ENCODE measurements around the gene AKIRIN2. TPM values are rescaled to one million over a fixed set of nuclear protein-coding genes. Genes with fewer than 3 reads are reported as not detected.
A peak's percentile ranks its signal among the peaks of the same experiment; 100 is the strongest.

The AKIRIN2 gene
- total and polyA plus RNA-seq, 9 of the 15 experiments (the other 6 are each of a cell fraction or from before 2014, with no cell fraction given), result 5.8 to 63.9 (median 28.1) TPM

DNA sequence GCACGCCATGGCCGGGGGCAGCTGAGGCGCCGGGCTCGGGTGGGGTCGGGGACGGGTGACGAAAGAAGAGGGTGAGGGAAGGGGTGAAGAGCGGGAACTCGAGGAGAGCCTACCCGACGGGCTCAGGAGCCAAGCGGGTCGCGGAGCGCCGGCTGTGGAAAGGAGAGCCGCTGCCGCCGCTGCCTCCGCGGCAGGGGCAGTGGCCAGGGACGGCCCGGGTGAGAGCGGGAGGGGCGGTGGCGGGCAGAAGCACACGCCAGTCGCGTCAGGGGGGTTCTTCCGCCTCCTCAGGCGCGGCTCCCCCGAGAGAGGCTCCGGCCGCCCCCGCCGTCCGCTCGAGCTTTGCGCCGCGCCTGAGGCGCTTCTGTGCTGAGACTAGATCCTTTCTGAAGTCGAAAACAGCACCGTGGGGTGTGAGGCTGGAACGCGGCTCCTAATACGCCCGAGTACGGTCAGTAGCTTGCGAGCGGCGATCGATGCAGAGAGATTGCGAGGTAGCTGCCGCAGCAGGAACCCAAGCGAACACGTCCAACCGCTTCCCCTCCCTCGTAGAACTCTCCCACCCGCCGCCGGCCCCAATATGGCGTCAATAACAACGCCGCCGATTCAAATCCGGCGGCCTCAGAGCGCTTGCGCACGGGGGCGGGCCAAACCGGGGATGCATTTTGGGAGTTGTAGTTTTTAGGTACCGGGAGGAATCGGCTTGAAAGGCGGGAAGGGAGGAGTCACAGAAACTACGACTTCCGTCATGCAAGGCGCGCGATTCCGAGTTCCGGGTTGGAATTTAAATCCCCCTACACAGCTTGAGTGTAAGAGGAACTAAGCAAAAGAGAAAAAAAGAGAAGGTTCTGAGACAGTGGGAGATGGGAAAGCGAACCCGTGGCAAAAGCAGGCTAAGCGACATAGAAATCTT lies at the start of gene AKIRIN2 (continued):
- peak; percentile 70 for TF ChIP-seq POU5F1 (IDR thresholded peaks at IDR 0.05; ENCODE audit: borderline replicate concordance, low read depth, low read length, partially characterized antibody)
- TF ChIP-seq MTF1 (CRISPR knock-in tag; IDR thresholded peaks at IDR 0.05; ENCODE audit: borderline replicate concordance), result no peak
- TF ChIP-seq FOS (IDR thresholded peaks at IDR 0.05; ENCODE audit: extremely low read depth, insufficient read length), result no peak
- peak; percentile 86 to 98; a peak in 3 of 4 replicates for TF ChIP-seq SIN3A (IDR thresholded peaks at IDR 0.05; ENCODE audit: borderline replicate concordance in 2 of 2, control insufficient read depth in 1 of 2, low read depth in 2 of 2, low read length in 2 of 2)
- TF ChIP-seq ARID1B (IDR thresholded peaks at IDR 0.05), result 0 out of 2 replicates have a peak, but pooled peaks have one; percentile 3
- TF ChIP-seq, protein P1, sequence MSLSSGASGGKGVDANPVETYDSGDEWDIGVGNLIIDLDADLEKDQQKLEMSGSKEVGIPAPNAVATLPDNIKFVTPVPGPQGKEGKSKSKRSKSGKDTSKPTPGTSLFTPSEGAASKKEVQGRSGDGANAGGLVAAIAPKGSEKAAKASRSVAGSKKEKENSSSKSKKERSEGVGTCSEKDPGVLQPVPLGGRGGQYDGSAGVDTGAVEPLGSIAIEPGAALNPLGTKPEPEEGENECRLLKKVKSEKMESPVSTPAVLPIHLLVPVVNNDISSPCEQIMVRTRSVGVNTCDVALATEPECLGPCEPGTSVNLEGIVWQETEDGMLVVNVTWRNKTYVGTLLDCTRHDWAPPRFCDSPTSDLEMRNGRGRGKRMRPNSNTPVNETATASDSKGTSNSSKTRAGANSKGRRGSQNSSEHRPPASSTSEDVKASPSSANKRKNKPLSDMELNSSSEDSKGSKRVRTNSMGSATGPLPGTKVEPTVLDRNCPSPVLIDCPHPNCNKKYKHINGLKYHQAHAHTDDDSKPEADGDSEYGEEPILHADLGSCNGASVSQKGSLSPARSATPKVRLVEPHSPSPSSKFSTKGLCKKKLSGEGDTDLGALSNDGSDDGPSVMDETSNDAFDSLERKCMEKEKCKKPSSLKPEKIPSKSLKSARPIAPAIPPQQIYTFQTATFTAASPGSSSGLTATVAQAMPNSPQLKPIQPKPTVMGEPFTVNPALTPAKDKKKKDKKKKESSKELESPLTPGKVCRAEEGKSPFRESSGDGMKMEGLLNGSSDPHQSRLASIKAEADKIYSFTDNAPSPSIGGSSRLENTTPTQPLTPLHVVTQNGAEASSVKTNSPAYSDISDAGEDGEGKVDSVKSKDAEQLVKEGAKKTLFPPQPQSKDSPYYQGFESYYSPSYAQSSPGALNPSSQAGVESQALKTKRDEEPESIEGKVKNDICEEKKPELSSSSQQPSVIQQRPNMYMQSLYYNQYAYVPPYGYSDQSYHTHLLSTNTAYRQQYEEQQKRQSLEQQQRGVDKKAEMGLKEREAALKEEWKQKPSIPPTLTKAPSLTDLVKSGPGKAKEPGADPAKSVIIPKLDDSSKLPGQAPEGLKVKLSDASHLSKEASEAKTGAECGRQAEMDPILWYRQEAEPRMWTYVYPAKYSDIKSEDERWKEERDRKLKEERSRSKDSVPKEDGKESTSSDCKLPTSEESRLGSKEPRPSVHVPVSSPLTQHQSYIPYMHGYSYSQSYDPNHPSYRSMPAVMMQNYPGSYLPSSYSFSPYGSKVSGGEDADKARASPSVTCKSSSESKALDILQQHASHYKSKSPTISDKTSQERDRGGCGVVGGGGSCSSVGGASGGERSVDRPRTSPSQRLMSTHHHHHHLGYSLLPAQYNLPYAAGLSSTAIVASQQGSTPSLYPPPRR (CRISPR knock-in tag; IDR thresholded peaks at IDR 0.05; ENCODE audit: borderline replicate concordance), result no peak
- TF ChIP-seq ZSCAN32 (CRISPR knock-in tag; IDR thresholded peaks at IDR 0.05), result no peak
- TF ChIP-seq HMGN3 (IDR thresholded peaks at IDR 0.05; ENCODE audit: borderline replicate concordance, extremely low read depth, insufficient read length, low read depth, low read length), result peak; percentile 66
- TF ChIP-seq, protein P2, sequence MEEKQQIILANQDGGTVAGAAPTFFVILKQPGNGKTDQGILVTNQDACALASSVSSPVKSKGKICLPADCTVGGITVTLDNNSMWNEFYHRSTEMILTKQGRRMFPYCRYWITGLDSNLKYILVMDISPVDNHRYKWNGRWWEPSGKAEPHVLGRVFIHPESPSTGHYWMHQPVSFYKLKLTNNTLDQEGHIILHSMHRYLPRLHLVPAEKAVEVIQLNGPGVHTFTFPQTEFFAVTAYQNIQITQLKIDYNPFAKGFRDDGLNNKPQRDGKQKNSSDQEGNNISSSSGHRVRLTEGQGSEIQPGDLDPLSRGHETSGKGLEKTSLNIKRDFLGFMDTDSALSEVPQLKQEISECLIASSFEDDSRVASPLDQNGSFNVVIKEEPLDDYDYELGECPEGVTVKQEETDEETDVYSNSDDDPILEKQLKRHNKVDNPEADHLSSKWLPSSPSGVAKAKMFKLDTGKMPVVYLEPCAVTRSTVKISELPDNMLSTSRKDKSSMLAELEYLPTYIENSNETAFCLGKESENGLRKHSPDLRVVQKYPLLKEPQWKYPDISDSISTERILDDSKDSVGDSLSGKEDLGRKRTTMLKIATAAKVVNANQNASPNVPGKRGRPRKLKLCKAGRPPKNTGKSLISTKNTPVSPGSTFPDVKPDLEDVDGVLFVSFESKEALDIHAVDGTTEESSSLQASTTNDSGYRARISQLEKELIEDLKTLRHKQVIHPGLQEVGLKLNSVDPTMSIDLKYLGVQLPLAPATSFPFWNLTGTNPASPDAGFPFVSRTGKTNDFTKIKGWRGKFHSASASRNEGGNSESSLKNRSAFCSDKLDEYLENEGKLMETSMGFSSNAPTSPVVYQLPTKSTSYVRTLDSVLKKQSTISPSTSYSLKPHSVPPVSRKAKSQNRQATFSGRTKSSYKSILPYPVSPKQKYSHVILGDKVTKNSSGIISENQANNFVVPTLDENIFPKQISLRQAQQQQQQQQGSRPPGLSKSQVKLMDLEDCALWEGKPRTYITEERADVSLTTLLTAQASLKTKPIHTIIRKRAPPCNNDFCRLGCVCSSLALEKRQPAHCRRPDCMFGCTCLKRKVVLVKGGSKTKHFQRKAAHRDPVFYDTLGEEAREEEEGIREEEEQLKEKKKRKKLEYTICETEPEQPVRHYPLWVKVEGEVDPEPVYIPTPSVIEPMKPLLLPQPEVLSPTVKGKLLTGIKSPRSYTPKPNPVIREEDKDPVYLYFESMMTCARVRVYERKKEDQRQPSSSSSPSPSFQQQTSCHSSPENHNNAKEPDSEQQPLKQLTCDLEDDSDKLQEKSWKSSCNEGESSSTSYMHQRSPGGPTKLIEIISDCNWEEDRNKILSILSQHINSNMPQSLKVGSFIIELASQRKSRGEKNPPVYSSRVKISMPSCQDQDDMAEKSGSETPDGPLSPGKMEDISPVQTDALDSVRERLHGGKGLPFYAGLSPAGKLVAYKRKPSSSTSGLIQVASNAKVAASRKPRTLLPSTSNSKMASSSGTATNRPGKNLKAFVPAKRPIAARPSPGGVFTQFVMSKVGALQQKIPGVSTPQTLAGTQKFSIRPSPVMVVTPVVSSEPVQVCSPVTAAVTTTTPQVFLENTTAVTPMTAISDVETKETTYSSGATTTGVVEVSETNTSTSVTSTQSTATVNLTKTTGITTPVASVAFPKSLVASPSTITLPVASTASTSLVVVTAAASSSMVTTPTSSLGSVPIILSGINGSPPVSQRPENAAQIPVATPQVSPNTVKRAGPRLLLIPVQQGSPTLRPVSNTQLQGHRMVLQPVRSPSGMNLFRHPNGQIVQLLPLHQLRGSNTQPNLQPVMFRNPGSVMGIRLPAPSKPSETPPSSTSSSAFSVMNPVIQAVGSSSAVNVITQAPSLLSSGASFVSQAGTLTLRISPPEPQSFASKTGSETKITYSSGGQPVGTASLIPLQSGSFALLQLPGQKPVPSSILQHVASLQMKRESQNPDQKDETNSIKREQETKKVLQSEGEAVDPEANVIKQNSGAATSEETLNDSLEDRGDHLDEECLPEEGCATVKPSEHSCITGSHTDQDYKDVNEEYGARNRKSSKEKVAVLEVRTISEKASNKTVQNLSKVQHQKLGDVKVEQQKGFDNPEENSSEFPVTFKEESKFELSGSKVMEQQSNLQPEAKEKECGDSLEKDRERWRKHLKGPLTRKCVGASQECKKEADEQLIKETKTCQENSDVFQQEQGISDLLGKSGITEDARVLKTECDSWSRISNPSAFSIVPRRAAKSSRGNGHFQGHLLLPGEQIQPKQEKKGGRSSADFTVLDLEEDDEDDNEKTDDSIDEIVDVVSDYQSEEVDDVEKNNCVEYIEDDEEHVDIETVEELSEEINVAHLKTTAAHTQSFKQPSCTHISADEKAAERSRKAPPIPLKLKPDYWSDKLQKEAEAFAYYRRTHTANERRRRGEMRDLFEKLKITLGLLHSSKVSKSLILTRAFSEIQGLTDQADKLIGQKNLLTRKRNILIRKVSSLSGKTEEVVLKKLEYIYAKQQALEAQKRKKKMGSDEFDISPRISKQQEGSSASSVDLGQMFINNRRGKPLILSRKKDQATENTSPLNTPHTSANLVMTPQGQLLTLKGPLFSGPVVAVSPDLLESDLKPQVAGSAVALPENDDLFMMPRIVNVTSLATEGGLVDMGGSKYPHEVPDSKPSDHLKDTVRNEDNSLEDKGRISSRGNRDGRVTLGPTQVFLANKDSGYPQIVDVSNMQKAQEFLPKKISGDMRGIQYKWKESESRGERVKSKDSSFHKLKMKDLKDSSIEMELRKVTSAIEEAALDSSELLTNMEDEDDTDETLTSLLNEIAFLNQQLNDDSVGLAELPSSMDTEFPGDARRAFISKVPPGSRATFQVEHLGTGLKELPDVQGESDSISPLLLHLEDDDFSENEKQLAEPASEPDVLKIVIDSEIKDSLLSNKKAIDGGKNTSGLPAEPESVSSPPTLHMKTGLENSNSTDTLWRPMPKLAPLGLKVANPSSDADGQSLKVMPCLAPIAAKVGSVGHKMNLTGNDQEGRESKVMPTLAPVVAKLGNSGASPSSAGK (IDR thresholded peaks at IDR 0.05), result no peak
